Measurements from ENCODE around the gene FMO4.
"Not testable (repeated sequence)": the region's sequence is repeated elsewhere in the genome, so short reads cannot be mapped to it uniquely, and the experiment has no call there.

FMO4 gene

DNA sequence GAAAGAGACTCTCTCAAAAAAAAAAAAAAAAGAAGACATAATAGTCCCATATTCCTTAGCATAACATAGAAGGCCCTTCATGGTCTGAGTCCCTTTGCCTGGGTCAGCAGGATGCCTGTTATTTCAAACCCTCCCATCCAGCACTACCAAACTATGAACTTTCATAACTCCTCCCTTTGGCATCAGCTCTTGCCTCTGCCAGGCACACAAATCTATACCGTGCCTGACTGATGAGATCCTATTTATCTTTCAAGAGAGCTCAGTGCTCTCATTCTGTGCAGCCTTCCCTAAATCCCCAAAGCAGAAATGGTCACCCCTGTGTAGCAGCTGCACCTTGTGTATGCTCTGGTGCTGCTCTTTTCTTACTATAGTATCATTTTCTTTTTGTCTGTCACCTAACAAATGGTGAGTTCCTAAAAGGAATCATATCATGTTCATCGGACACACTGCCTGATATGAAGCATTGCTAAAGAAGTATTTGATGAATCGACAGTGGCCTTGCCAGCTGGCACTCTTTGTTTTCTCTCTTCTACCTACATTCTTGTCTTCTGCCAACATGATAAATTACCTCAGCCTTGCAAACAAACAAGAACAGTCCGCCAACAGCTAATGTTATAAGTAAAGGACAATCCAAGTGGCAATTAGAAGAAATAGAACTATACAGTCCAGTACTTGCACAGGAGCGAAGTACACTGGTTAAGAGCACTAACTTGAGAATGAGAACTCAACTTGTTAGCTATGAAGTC, 29.9 kb downstream of the FMO4 start:
- no peak for DNase-seq (ENCODE audit: low read depth, low spot score)
- Histone ChIP-seq H3K9me3 (ENCODE audit: low read depth, low read length) (no peaks in the 10 kb centered on the region), H3K4me3 (no peak overlapping the region), H3K36me3 (ENCODE audit: insufficient read depth, low read length) (no peaks in the 10 kb centered on the region), H3K9ac (ENCODE audit: insufficient read length) (no peak overlapping the region), H3K27ac (no peak overlapping the region)
- TF ChIP-seq FOXP2 (optimal IDR thresholded peaks at IDR 0.05; ENCODE audit: control extremely low read depth, extremely low read length, insufficient read depth) (no peak), POLR2AphosphoS5 (IDR thresholded peaks at IDR 0.05; ENCODE audit: borderline replicate concordance, low read depth, low read length) (no peak), EZH2 (IDR thresholded peaks at IDR 0.05) (no peak)

DNA sequence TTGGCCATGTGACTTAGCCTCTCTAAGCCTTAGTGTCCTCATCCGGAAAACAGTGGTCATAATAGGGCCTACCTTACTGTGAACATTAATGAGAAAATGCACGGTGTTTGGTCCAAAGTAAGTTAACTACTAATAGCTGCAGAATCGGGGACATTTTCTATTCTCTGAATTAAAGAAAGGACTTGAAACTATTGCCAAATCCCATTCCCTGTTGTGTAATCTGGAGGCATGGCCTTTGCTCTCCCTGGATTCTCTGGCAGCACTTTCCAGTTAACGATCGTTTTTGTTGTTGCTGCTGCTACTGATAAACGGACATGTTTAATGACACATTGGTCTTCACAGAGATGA, 30.5 kb downstream of the FMO4 start:
- no peak overlapping the region for H3K9ac ChIP-seq (ENCODE audit: insufficient read length)
- no peaks in the 10 kb centered on the region for H3K9me3 ChIP-seq (ENCODE audit: low read depth, low read length)
- DNase-seq (ENCODE audit: low read depth, low spot score), result no peak
- H3K36me3 ChIP-seq (ENCODE audit: insufficient read depth, low read length), result no peaks in the 10 kb centered on the region
- no peak for TF ChIP-seq FOXP2 (optimal IDR thresholded peaks at IDR 0.05; ENCODE audit: control extremely low read depth, extremely low read length, insufficient read depth)
- no peak for TF ChIP-seq POLR2AphosphoS5 (IDR thresholded peaks at IDR 0.05; ENCODE audit: borderline replicate concordance, low read depth, low read length)
- TF ChIP-seq EZH2 (IDR thresholded peaks at IDR 0.05), result no peak
- H3K27ac ChIP-seq, result no peak overlapping the region
- no peak overlapping the region for H3K4me3 ChIP-seq

DNA sequence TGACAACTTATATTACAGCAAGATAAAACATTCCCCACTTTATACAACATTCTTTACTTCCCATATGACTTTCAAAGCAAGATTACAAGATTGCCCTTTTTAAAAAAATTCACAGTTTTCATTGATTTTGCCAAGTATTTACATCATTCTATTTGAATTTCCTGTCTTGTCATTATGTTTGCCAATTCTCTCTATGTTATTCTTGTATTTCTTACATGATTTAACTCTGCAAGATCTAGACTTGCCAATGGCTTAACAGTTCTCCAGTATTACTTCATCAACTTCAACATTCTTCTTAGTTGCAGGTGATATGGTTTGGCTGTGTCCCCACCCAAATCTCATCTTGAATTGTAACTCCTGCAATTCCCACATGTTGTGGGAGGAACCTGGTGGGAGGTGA, 31.6 kb downstream of the FMO4 start:
- no peaks in the 10 kb centered on the region for H3K36me3 ChIP-seq (ENCODE audit: insufficient read depth, low read length)
- no peak overlapping the region for H3K27ac ChIP-seq
- DNase-seq (ENCODE audit: low read depth, low spot score), result no peak
- no peak overlapping the region for H3K9ac ChIP-seq (ENCODE audit: insufficient read length)
- TF ChIP-seq EZH2 (IDR thresholded peaks at IDR 0.05) (no peak), FOXP2 (optimal IDR thresholded peaks at IDR 0.05; ENCODE audit: control extremely low read depth, extremely low read length, insufficient read depth) (no peak), POLR2AphosphoS5 (IDR thresholded peaks at IDR 0.05; ENCODE audit: borderline replicate concordance, low read depth, low read length) (no peak)
- H3K4me3 ChIP-seq, result no peak overlapping the region
- H3K9me3 ChIP-seq (ENCODE audit: low read depth, low read length), result no peaks in the 10 kb centered on the region

DNA sequence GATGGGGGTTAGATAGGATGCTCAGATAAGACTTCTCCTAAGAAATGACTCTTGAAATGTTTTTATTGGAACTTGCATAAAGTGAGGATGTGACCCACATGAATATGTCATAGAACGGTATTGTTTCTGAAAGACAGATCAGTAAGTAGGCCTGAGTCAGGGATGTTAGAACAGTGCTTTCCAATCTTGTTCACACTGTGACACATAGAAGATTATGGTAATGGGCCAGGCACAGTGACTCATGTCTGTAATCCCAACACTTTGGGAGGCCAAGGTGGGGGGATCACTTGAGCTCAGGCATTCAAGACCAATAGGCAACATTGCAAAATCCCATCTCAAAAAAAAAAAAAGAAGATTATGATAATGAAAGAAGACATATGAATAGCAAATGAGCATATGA, 32.9 kb downstream of the FMO4 start:
- Histone ChIP-seq H3K36me3 (ENCODE audit: insufficient read depth, low read length) (no peaks in the 10 kb centered on the region), H3K4me3 (no peak overlapping the region), H3K27ac (no peak overlapping the region), H3K9me3 (ENCODE audit: low read depth, low read length) (no peaks in the 10 kb centered on the region), H3K9ac (ENCODE audit: insufficient read length) (no peak overlapping the region)
- TF ChIP-seq FOXP2 (optimal IDR thresholded peaks at IDR 0.05; ENCODE audit: control extremely low read depth, extremely low read length, insufficient read depth) (no peak), EZH2 (IDR thresholded peaks at IDR 0.05) (no peak), POLR2AphosphoS5 (IDR thresholded peaks at IDR 0.05; ENCODE audit: borderline replicate concordance, low read depth, low read length) (no peak)
- no peak for DNase-seq (ENCODE audit: low read depth, low spot score)

DNA sequence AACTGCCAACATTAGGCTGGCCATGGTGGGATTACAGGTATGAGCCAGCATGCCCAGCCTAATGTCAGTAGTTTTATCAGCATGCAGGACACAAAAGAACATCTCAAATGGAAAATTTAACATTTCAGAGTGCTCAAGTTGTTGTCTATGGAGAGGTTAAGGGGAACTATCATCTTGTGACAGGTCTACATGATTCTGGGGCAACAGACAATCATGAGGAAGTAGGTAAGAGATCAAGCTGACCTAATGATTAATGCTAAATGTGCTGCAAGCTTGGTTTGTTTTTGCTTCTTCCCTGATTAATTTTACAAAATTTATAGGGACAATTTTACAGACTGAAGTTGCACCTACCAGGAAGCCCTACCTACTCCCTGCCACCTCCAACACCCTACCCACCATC, 36.6 kb downstream of the FMO4 start:
- H3K27ac ChIP-seq, result no peak overlapping the region
- H3K9me3 ChIP-seq (ENCODE audit: low read depth, low read length), result no peaks in the 10 kb centered on the region
- H3K36me3 ChIP-seq (ENCODE audit: insufficient read depth, low read length), result no peaks in the 10 kb centered on the region
- no peak overlapping the region for H3K4me3 ChIP-seq
- H3K9ac ChIP-seq (ENCODE audit: insufficient read length), result no peak overlapping the region
- TF ChIP-seq POLR2AphosphoS5 (IDR thresholded peaks at IDR 0.05; ENCODE audit: borderline replicate concordance, low read depth, low read length) (no peak), EZH2 (IDR thresholded peaks at IDR 0.05) (no peak), FOXP2 (optimal IDR thresholded peaks at IDR 0.05; ENCODE audit: control extremely low read depth, extremely low read length, insufficient read depth) (no peak)
- no peak for DNase-seq (ENCODE audit: low read depth, low spot score)

DNA sequence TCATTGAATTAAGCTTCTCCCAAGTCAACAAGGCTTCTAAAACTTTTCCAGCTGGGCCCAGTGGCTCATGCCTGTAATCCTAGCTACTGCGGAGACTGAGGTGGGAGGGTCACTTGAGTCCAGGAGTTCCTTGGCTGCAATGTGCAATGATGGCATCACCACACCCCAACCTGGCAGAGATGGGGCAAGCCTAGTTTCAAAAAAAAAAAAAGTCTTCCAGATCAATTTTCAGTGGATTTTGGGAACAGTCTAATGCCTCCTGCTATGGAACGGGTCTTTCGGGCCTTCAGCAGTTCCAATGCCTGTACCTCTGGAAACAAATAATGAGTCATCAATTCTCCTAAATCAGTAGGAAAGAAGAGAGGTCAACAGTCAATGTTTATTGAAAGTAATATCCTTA, 38.0 kb downstream of the FMO4 start:
- Histone ChIP-seq H3K36me3 (ENCODE audit: insufficient read depth, low read length) (no peaks in the 10 kb centered on the region), H3K9ac (ENCODE audit: insufficient read length) (no peak overlapping the region), H3K9me3 (ENCODE audit: low read depth, low read length) (no peaks in the 10 kb centered on the region), H3K4me3 (no peak overlapping the region), H3K27ac (no peak overlapping the region)
- TF ChIP-seq EZH2 (IDR thresholded peaks at IDR 0.05) (no peak), FOXP2 (optimal IDR thresholded peaks at IDR 0.05; ENCODE audit: control extremely low read depth, extremely low read length, insufficient read depth) (no peak), POLR2AphosphoS5 (IDR thresholded peaks at IDR 0.05; ENCODE audit: borderline replicate concordance, low read depth, low read length) (no peak)
- DNase-seq (ENCODE audit: low read depth, low spot score), result no peak

DNA sequence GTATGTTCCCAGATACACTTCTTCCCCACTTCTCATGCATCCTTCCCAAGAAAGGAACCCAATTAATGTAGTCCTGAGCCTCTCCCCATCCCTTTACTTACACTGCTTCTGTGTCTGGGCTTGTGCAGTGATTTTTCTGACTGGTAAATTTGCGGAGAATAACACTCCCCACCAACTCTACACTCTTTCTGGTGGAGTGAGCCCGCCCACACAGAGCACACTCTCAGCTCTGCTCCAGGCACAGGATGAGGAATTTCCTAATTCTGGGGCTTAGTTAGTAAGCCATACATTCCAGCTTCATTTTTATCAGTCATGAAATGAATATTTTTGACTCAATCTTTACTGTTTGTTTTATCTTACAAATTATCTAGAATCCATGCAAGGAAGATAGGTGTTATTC, 38.6 kb downstream of the FMO4 start:
- no peak for TF ChIP-seq POLR2AphosphoS5 (IDR thresholded peaks at IDR 0.05; ENCODE audit: borderline replicate concordance, low read depth, low read length)
- no peak for TF ChIP-seq EZH2 (IDR thresholded peaks at IDR 0.05)
- TF ChIP-seq FOXP2 (optimal IDR thresholded peaks at IDR 0.05; ENCODE audit: control extremely low read depth, extremely low read length, insufficient read depth), result no peak
- no peaks in the 10 kb centered on the region for H3K9me3 ChIP-seq (ENCODE audit: low read depth, low read length)
- H3K36me3 ChIP-seq (ENCODE audit: insufficient read depth, low read length), result no peaks in the 10 kb centered on the region
- H3K9ac ChIP-seq (ENCODE audit: insufficient read length), result no peak overlapping the region
- DNase-seq (ENCODE audit: low read depth, low spot score), result no peak
- no peak overlapping the region for H3K27ac ChIP-seq
- H3K4me3 ChIP-seq, result no peak overlapping the region

DNA sequence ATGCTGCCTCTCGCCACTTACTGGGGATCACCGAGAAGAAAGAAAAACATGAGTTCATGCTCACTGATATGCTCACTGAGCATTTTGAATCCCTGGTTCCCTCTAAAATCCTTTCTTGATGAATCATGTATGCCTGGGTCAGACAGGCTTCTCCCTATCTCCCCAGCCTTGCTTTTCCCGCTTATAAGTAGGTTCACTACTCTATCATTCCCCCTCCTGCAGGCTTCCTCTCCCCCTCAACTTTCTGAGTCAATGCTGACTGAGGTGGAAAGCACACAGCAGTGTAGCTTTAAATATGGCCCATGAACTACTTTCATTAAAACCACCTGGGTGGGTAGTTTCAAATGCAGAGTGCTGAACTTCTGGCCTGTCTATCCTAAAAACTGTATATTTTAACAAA, 41.7 kb downstream of the FMO4 start:
- Histone ChIP-seq H3K4me3 (no peak overlapping the region), H3K9ac (ENCODE audit: insufficient read length) (no peak overlapping the region), H3K36me3 (ENCODE audit: insufficient read depth, low read length) (no peaks in the 10 kb centered on the region), H3K9me3 (ENCODE audit: low read depth, low read length) (no peaks in the 10 kb centered on the region), H3K27ac (no peak overlapping the region)
- no peak for DNase-seq (ENCODE audit: low read depth, low spot score)
- TF ChIP-seq FOXP2 (optimal IDR thresholded peaks at IDR 0.05; ENCODE audit: control extremely low read depth, extremely low read length, insufficient read depth) (no peak), POLR2AphosphoS5 (IDR thresholded peaks at IDR 0.05; ENCODE audit: borderline replicate concordance, low read depth, low read length) (no peak), EZH2 (IDR thresholded peaks at IDR 0.05) (no peak)

DNA sequence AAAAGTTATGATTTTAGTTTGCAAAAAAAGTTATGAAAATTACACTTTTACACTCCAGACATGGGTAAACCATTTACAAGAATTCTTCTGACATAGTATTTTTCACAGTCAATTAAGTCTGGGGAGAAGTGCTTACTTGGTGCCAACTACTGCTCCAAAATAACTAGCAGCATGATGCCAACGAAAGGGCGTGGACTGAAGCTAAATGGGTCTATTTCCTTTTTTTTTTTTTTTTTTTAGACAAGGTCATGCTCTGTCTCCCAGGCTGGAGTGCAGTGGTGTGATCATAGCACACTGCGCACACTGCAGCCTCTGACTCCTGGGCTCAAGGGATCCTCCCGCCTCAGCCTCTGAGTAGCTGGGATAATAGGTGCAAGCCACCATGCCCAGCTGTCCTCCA, 43.2 kb downstream of the FMO4 start:
- Histone ChIP-seq H3K36me3 (ENCODE audit: insufficient read depth, low read length) (no peaks in the 10 kb centered on the region), H3K9me3 (ENCODE audit: low read depth, low read length) (no peaks in the 10 kb centered on the region), H3K27ac (no peak overlapping the region), H3K9ac (ENCODE audit: insufficient read length) (no peak overlapping the region), H3K4me3 (no peak overlapping the region)
- DNase-seq (ENCODE audit: low read depth, low spot score), result no peak
- TF ChIP-seq EZH2 (IDR thresholded peaks at IDR 0.05), result no peak
- no peak for TF ChIP-seq FOXP2 (optimal IDR thresholded peaks at IDR 0.05; ENCODE audit: control extremely low read depth, extremely low read length, insufficient read depth)

DNA sequence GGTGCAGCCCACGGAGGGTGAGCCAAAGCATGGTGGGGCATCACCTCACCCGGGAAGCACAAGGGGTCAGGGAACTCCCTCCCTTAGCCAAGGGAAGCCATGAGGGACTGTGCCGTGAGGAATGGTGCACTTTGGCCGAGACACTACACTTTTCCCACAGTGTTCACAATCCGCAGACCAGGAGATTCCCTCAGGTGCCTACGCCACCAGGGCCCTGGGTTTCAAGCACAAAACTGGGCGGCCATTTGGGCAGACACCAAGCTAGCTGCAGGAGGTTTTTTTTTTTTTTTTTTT, 45.3 kb downstream of the FMO4 start:
- DNase-seq (ENCODE audit: low read depth, low spot score); H3K4me3 ChIP-seq; H3K36me3 ChIP-seq (ENCODE audit: insufficient read depth, low read length); H3K27ac ChIP-seq; H3K9ac ChIP-seq (ENCODE audit: insufficient read length); H3K9me3 ChIP-seq (ENCODE audit: low read depth, low read length): not testable (repeated sequence)

DNA sequence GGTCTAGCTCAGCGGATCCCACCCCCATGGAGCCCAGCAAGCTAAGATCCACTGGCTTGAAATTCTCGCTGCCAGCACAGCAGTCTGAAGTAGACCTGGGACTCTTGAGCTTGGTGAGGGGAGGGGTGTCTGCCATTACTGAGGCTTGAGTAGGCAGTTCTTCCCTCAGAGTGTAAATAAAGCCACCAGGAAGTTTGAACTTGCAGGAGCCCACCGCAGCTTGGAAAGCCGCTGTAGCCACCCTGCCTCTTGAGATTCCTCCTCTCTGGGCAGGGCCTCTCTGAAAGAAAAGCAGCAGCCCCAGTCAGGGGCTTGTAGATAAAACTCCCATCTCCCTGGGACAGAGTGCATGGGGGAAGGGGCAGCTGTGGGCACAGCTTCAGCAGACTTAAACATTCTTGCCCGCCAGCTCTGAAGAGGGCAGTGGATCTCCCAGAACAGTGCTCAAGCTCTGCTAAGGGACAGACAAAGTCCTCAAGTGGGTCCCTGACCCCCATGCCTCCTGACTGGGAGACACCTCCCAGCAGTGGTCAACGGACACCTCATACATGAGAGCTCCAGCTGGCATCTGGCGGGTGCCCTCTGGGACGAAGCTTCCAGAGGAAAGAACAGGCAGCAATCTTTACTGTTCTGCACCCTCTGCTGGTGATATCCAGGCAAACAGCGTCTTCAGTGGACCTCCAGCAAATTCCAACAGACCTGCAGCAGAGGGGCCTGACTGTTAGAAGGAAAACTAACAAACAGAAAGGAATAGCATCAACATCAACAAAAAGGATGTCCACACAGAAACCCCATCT, 45.9 kb downstream of the FMO4 start:
- not testable (repeated sequence) for H3K27ac ChIP-seq; H3K9me3 ChIP-seq (ENCODE audit: low read depth, low read length); H3K4me3 ChIP-seq; DNase-seq (ENCODE audit: low read depth, low spot score); H3K9ac ChIP-seq (ENCODE audit: insufficient read length); H3K36me3 ChIP-seq (ENCODE audit: insufficient read depth, low read length)
